ENCODE data around the gene IL1R2. TPM values are rescaled to one million over a fixed set of nuclear protein-coding genes. Genes with fewer than 3 reads are reported as not detected.

Gene IL1R2
- total and polyA plus RNA-seq, 9 of the 15 experiments (the other 6 are each of a cell fraction or from before 2014, with no cell fraction given), result 0.13 TPM; not detected in 8

DNA sequence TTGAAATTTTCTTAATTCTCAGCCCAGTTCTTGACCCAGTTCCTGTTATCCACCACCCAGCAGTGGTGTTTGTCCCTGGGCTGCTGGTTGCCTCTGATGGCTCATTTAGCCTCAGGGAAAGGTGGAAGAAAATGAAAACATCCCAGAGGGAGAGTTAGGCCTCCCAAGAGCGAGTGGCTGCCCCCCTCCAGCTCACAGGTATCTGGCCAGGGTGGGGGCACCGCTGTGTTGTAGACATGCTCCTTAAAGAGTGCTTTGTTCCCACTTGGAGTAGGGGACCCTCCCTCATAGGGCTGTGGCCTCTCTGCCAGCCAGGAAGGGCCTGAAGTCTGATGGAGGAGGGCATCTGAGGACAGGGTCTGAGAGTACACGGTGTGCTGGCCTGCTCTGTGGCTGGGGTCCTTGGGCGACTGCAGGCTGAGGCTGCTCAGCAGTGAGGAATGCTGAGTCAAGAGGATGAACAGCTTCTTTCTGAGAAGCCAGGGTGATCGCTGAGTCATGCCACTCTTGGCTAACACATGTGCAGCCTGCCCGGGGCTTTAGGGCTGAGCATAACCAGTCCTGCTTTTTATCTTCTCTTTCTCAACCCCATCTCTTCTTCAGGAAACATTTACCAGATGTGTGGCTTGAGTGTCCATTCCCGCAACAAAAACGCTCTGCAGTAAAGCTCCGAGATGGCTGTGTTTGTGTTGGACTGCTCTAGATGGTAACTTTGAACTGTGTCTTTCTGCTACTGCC is 72.3 kb downstream of the IL1R2 start (continued):
- peak; percentile 35; the same call in 1 of the 2 replicates for TF ChIP-seq BCOR (IDR thresholded peaks at IDR 0.05)
- TF ChIP-seq TAL1 (IDR thresholded peaks at IDR 0.05), result peak; percentile 58; the same call in 1 of the 2 replicates
- TF ChIP-seq, protein P1, sequence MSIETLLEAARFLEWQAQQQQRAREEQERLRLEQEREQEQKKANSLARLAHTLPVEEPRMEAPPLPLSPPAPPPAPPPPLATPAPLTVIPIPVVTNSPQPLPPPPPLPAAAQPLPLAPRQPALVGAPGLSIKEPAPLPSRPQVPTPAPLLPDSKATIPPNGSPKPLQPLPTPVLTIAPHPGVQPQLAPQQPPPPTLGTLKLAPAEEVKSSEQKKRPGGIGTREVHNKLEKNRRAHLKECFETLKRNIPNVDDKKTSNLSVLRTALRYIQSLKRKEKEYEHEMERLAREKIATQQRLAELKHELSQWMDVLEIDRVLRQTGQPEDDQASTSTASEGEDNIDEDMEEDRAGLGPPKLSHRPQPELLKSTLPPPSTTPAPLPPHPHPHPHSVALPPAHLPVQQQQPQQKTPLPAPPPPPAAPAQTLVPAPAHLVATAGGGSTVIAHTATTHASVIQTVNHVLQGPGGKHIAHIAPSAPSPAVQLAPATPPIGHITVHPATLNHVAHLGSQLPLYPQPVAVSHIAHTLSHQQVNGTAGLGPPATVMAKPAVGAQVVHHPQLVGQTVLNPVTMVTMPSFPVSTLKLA (conservative IDR thresholded peaks at IDR 0.05), result peak; percentile 81 to 93
- no peak for TF ChIP-seq CSDE1 (IDR thresholded peaks at IDR 0.05)
- TF ChIP-seq NBN (IDR thresholded peaks at IDR 0.05; ENCODE audit: low read depth), result 0 out of 2 replicates have a peak, but pooled peaks have one; percentile 70
- no peak for TF ChIP-seq TAF15 (IDR thresholded peaks at IDR 0.05; ENCODE audit: low read depth, low read length)
- TF ChIP-seq SP1 (CRISPR knock-in tag; IDR thresholded peaks at IDR 0.05), result no peak
- TF ChIP-seq, protein P2, sequence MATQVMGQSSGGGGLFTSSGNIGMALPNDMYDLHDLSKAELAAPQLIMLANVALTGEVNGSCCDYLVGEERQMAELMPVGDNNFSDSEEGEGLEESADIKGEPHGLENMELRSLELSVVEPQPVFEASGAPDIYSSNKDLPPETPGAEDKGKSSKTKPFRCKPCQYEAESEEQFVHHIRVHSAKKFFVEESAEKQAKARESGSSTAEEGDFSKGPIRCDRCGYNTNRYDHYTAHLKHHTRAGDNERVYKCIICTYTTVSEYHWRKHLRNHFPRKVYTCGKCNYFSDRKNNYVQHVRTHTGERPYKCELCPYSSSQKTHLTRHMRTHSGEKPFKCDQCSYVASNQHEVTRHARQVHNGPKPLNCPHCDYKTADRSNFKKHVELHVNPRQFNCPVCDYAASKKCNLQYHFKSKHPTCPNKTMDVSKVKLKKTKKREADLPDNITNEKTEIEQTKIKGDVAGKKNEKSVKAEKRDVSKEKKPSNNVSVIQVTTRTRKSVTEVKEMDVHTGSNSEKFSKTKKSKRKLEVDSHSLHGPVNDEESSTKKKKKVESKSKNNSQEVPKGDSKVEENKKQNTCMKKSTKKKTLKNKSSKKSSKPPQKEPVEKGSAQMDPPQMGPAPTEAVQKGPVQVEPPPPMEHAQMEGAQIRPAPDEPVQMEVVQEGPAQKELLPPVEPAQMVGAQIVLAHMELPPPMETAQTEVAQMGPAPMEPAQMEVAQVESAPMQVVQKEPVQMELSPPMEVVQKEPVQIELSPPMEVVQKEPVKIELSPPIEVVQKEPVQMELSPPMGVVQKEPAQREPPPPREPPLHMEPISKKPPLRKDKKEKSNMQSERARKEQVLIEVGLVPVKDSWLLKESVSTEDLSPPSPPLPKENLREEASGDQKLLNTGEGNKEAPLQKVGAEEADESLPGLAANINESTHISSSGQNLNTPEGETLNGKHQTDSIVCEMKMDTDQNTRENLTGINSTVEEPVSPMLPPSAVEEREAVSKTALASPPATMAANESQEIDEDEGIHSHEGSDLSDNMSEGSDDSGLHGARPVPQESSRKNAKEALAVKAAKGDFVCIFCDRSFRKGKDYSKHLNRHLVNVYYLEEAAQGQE (IDR thresholded peaks at IDR 0.05; ENCODE audit: borderline replicate concordance), result 0 out of 2 replicates have a peak, but pooled peaks have one; percentile 21
- TF ChIP-seq, protein P2 (CRISPR knock-in tag; IDR thresholded peaks at IDR 0.05; ENCODE audit: low read depth), result no peak
- no peak for TF ChIP-seq NFATC3 (IDR thresholded peaks at IDR 0.05)
- no peak for TF ChIP-seq RHOXF2B (CRISPR knock-in tag; conservative IDR thresholded peaks at IDR 0.05)
- no peak for TF ChIP-seq POLR2H (tag; IDR thresholded peaks at IDR 0.05; ENCODE audit: low read depth)
- TF ChIP-seq TAF9B (IDR thresholded peaks at IDR 0.05; ENCODE audit: partially characterized antibody), result peak; percentile 87
- TF ChIP-seq SMARCE1 (IDR thresholded peaks at IDR 0.05), result peak; percentile 78
- TF ChIP-seq ZBTB17 (CRISPR knock-in tag; IDR thresholded peaks at IDR 0.05), result no peak
- TF ChIP-seq, protein P3, sequence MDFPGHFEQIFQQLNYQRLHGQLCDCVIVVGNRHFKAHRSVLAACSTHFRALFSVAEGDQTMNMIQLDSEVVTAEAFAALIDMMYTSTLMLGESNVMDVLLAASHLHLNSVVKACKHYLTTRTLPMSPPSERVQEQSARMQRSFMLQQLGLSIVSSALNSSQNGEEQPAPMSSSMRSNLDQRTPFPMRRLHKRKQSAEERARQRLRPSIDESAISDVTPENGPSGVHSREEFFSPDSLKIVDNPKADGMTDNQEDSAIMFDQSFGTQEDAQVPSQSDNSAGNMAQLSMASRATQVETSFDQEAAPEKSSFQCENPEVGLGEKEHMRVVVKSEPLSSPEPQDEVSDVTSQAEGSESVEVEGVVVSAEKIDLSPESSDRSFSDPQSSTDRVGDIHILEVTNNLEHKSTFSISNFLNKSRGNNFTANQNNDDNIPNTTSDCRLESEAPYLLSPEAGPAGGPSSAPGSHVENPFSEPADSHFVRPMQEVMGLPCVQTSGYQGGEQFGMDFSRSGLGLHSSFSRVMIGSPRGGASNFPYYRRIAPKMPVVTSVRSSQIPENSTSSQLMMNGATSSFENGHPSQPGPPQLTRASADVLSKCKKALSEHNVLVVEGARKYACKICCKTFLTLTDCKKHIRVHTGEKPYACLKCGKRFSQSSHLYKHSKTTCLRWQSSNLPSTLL (IDR thresholded peaks at IDR 0.05), result no peak
- peak; percentile 70 for TF ChIP-seq BHLHE40 (IDR thresholded peaks at IDR 0.05; ENCODE audit: low read length)

All from K562 (cell line).